Measurements from ENCODE around the gene B3GALT6. TPM values are rescaled to one million over a fixed set of nuclear protein-coding genes. Genes with fewer than 3 reads are reported as not detected.

Gene B3GALT6
- total and polyA plus RNA-seq, 2 experiments from 2014 or later, result 28.9 to 36.3 TPM

DNA sequence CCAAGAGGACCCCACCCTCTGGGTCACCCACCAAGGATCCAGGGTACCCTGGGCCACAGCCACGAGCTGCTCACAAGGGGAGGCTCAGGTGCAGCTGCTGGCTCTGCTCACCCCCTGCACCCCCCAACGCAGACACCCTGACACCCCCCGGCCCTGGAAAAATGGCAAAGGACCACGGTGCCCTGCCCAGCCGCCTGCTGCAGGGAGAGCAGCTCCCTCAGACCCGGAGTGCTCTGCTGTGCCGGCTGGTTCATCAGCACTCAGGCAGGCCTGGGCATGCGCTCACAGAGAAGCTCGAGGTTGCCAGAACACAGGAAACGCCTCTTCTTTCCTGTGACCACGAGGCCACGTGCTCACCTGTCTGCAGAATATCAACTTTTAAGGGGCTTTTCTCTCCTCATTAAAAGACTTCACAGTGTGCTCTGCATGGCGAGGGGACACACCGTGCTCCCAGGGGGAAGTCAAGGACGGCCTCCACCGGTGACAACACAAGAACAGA, 18.8 kb downstream of the B3GALT6 start:
- Histone ChIP-seq H3K4me3 (no peak overlapping the region), H4K20me1 (ENCODE audit: insufficient read depth, poor library complexity, severe bottlenecking) (no peaks in the 10 kb centered on the region), H3K27me3 (peaks cover 19% of the 10 kb centered on the region), H3K79me2 (no peaks in the 10 kb centered on the region), H3K4me2 (no peak overlapping the region), H3K36me3 (replicated peaks; ENCODE audit: insufficient read depth, low read depth) (no peaks in the 10 kb centered on the region), H3K27ac (no peak overlapping the region), H3K4me1 (ENCODE audit: insufficient read depth) (peaks cover 3% of the 10 kb centered on the region), H3K9me3 (ENCODE audit: low read depth) (no peaks in the 10 kb centered on the region), H2AFZ (no peak overlapping the region), H3K9me2 (replicated peaks; ENCODE audit: insufficient read depth) (no peaks in the 10 kb centered on the region)
- no peak for DNase-seq (ENCODE audit: low spot score)
- TF ChIP-seq EZH2 (IDR thresholded peaks at IDR 0.05; ENCODE audit: borderline replicate concordance), result no peak
- no peak for TF ChIP-seq EZH2phosphoT487 (IDR thresholded peaks at IDR 0.05; ENCODE audit: low read depth, severe bottlenecking, unreplicated experiment)
- no peak for TF ChIP-seq CTCF (IDR thresholded peaks at IDR 0.05; ENCODE audit: poor library complexity)
- 79% methylated on average over 14 of the region's 16 CpGs for WGBS (ENCODE audit: low lambda C conversion rate, missing lambda C conversion rate)

DNA sequence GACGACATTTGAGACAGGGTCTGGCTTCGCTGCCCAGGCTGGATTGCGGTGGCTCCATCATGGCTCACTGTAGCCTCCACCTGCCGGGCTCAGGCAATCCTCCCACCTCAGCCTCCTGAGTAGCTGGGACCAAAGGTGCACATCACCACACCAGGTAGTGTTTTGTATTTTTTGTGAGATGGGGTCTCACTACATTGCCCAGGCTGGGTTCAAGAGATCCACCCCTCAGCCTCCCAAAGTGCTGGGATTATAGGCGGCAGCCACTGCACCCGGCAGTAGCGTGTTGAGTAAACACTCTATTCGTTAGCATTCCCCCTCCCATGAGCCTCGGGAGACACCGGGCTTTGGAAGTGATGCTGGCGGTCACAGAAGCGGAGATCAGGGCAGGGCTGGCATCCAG, 21.3 kb downstream of the B3GALT6 start:
- H3K9me3 ChIP-seq (ENCODE audit: low read depth), result no peaks in the 10 kb centered on the region
- TF ChIP-seq CTCF (IDR thresholded peaks at IDR 0.05; ENCODE audit: poor library complexity), result no peak
- no peak for TF ChIP-seq EZH2 (IDR thresholded peaks at IDR 0.05; ENCODE audit: borderline replicate concordance)
- TF ChIP-seq EZH2phosphoT487 (IDR thresholded peaks at IDR 0.05; ENCODE audit: low read depth, severe bottlenecking, unreplicated experiment), result no peak
- no peak overlapping the region for H3K4me3 ChIP-seq
- H3K27me3 ChIP-seq, result no peaks in the 10 kb centered on the region
- no peak for DNase-seq (ENCODE audit: low spot score)
- H3K79me2 ChIP-seq, result no peaks in the 10 kb centered on the region
- WGBS (ENCODE audit: low lambda C conversion rate, missing lambda C conversion rate), result 96% methylated on average over 12 of the region's 12 CpGs
- no peak overlapping the region for H3K27ac ChIP-seq
- H3K4me1 ChIP-seq (ENCODE audit: insufficient read depth), result no peaks in the 10 kb centered on the region
- H2AFZ ChIP-seq, result no peak overlapping the region
- no peaks in the 10 kb centered on the region for H3K9me2 ChIP-seq (replicated peaks; ENCODE audit: insufficient read depth)
- no peak overlapping the region for H3K4me2 ChIP-seq
- no peaks in the 10 kb centered on the region for H4K20me1 ChIP-seq (ENCODE audit: insufficient read depth, poor library complexity, severe bottlenecking)
- H3K36me3 ChIP-seq (replicated peaks; ENCODE audit: insufficient read depth, low read depth), result no peaks in the 10 kb centered on the region

DNA sequence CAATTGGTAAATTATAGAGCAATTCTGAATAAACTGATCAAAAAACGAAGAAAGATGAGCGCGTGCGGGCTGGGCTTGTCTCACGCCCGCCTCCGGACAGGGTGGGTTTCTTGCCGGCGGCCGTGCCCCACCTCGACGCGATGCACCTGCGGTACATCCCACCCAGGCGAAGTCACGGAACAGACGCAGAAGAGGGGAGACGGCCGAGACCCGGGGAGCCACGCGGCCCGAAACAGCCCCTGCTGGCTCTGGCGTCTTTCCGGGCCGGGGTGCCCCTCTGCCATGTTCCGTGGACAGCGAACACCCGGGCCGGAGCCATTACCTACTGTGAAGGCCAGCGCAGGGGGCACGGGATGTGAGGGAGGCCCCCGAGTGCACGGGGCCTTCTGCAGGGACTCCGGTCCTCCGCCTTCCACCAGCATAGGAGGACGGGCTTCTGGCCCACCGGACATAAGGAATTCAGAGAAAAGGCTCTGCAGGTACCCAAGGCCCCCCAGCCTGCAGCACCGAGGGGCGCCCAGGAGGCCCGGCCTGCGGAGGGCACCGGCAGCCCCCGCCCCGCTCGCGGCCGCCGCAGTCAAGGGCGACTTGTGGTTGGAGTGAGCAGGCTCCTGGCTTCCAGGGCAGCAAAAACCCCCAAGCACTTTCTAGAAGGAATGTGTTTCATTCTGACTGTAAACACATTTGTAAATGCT, 22.1 kb downstream of the B3GALT6 start:
- Histone ChIP-seq H4K20me1 (ENCODE audit: insufficient read depth, poor library complexity, severe bottlenecking) (no peaks in the 10 kb centered on the region), H3K79me2 (peaks cover under 1% of the 10 kb centered on the region), H3K27ac (no peak overlapping the region), H2AFZ (no peak overlapping the region), H3K27me3 (no peaks in the 10 kb centered on the region), H3K36me3 (replicated peaks; ENCODE audit: insufficient read depth, low read depth) (no peaks in the 10 kb centered on the region), H3K4me1 (ENCODE audit: insufficient read depth) (no peaks in the 10 kb centered on the region), H3K4me2 (no peak overlapping the region), H3K9me2 (replicated peaks; ENCODE audit: insufficient read depth) (no peaks in the 10 kb centered on the region), H3K4me3 (no peak overlapping the region), H3K9me3 (ENCODE audit: low read depth) (no peaks in the 10 kb centered on the region)
- TF ChIP-seq EZH2phosphoT487 (IDR thresholded peaks at IDR 0.05; ENCODE audit: low read depth, severe bottlenecking, unreplicated experiment) (no peak), EZH2 (IDR thresholded peaks at IDR 0.05; ENCODE audit: borderline replicate concordance) (no peak), CTCF (IDR thresholded peaks at IDR 0.05; ENCODE audit: poor library complexity) (no peak)
- DNase-seq (ENCODE audit: low spot score), result no peak
- WGBS (ENCODE audit: low lambda C conversion rate, missing lambda C conversion rate), result 97% methylated on average over 50 of the region's 50 CpGs

Measured in hepatocyte (in vitro differentiated cells).